ENCODE measurements around the gene THYN1.
A peak's percentile ranks its signal among the peaks of the same experiment; 100 is the strongest.
"Not testable (repeated sequence)": the region's sequence is repeated elsewhere in the genome, so short reads cannot be mapped to it uniquely, and the experiment has no call there.

The THYN1 gene

DNA sequence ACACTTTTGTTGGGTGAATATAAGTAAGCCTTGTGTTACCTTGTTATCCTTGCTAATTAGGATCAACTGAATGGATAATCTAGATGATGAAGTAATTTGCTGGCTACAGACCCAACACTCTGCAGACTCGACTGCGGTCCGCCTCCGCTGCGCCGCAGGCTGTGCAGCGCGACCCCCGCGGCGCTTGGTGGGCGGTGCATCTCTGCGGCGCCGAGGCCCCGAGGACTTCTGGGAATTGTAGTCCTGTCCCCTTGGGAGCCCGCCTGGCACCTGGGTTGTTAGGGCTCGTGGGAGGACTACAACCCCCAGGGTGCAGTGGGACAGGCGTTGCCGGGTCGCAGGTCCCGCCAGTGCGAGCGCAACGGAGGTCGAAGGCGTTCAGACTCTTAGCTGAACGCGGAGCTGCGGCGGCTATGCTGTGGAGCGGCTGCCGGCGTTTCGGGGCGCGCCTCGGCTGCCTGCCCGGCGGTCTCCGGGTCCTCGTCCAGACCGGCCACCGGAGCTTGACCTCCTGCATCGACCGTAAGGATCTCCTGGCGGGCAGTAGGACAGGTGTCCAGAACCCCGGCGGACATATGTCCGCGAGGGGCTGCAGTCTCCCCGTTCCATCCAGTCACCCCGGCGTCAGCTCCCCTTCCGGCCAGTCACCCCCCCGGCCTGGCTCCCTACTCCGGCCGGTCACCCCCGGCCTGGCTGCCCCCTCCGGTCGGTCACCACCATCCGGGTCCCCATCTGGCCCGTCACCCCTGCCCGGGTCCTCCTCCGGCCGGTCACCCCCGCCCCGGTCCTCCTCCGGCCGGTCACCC lies at the start of gene THYN1, which contains the start of gene ACAD8:
Gene THYN1, minus strand, starts transcription at position 165 of the 806 bp plus-strand sequence. CDS start 470 bp downstream, outside the sequence.
Gene ACAD8, plus strand, starts transcription at position 381 of the 806 bp plus-strand sequence. Its CDS starts 33 bp downstream, at position 414.
- peak; percentile 87 to 93 for DNase-seq (ENCODE audit: low read depth in 2 of 2)

- no peak for DNase-seq (ENCODE audit: low read depth in 2 of 2)
Observed at GRCh38 chr11:134294664-134295063, 41.5 kb upstream of the THYN1 start.

DNA sequence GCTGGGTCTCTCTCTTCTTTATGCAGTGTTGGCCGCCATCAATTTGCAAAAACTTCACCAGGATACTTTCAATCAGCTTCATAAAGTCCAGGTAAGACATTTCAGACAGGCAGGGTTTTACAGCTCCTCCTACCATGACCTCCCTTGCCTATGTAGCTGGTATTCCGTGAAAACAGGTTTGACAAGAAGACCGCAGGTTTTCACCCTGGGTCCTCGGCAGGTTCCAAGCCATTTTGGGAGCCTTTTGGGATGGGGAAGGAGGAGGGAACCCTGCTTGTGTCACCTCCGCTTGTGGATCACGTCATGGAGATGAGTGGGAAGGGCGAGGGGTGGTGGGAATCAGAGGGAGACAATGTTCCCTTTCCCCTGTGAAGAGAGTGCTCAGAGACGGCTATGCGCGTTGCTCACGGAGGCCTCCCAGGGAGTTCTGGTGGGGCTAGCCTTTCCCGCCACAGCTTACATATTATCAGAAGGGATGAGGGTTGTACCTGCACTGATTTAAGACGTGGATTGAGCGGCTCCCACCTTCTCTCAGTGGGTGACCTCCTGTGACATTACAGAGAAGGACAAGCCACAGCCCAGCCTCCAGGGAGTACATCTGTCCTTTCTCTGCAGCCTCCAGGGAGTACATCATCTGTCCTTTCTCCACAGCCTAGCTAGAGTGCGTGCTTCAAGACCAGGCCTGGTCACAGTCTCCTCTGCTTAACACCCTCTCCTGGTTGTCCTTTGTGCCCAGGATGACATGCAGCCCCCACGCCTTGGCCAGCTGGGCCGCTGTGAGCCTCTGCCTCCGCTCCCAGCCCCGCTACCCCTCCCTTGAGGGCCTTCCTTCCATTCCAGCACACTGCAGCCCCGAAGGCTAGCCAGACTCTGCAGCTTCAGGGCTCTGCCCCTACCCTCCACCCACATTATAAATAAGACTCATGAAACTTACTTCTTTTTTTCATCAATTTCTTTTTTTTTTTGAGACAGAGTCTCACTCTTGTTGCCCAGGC lies 40.3 kb upstream of the THYN1 start:
- no peak for DNase-seq (ENCODE audit: low read depth in 2 of 2)

DNA sequence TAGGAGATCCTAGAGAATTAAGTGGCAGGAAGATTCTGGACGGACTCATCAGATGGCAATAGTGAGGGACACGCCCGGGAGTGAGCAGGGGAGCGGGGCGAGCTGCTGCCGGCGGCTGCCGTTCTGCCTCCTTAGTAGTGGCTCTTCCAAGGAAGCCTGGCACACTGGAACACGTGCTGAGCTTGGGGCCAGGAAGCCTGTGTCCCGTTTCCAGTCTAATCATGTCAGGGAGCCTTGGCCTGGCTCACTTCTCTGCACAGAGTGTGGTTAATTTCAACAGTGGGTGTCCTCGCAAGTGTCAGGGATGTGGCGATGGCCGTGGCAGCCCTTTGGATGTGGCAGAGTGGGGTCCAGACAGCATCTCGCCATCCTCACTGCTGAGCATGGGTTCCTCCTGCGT lies 39.5 kb upstream of the THYN1 start:
- no peak for DNase-seq (ENCODE audit: low read depth in 2 of 2)

- no peak for DNase-seq (ENCODE audit: low read depth in 2 of 2)
Observed at GRCh38 chr11:134291196-134291595, 38.0 kb upstream of the THYN1 start.

- no peak for DNase-seq (ENCODE audit: low read depth in 2 of 2)
Observed at GRCh38 chr11:134290646-134291045, 37.5 kb upstream of the THYN1 start.

- no peak for DNase-seq (ENCODE audit: low read depth in 2 of 2)
Observed at GRCh38 chr11:134289789-134290188, 36.6 kb upstream of the THYN1 start.

- no peak for DNase-seq (ENCODE audit: low read depth in 2 of 2)
Observed at GRCh38 chr11:134289167-134289566, 36.0 kb upstream of the THYN1 start.

DNA sequence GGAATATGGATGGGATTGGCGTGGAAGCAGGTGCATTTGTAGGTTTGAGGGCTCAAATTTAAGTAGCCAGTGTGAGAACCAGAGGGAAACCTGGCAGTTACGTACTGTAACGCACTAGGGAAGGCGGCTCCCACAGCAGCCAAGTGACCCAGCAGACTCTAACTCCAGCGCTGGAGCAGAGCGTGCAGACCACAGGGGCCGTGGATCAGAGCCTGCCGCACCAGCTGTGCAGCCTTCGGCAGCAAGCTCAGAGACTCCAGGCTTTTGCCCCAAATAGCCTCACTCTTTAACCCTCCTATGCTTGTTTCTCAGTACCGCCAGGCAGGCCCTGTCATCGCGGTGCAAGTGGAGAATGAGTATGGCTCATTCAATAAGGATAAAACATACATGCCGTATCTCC lies 35.3 kb upstream of the THYN1 start:
- no peak for DNase-seq (ENCODE audit: low read depth in 2 of 2)

- DNase-seq (ENCODE audit: low read depth in 2 of 2): no peak
Observed at GRCh38 chr11:134287561-134287960, 34.4 kb upstream of the THYN1 start.

DNA sequence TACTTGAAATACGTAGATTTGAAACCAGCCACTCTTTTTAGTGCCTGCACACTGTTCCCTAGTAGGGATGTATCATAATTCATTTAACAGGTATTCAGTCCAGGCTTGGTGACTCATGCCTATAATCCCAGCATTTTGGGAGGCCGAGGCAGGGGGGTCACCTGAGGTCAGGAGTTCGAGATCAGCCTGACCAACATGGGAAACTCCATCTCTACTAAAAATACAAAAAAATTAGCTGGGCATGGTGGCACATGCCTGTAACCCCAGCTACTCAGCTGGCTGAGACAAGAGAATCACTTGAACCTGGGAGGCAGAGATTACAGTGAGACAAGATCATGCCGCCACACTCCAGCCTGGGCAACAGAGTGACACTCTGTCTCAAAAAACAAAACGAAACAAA lies 31.2 kb upstream of the THYN1 start:
- DNase-seq (ENCODE audit: low read depth in 2 of 2): not testable (repeated sequence)

DNA sequence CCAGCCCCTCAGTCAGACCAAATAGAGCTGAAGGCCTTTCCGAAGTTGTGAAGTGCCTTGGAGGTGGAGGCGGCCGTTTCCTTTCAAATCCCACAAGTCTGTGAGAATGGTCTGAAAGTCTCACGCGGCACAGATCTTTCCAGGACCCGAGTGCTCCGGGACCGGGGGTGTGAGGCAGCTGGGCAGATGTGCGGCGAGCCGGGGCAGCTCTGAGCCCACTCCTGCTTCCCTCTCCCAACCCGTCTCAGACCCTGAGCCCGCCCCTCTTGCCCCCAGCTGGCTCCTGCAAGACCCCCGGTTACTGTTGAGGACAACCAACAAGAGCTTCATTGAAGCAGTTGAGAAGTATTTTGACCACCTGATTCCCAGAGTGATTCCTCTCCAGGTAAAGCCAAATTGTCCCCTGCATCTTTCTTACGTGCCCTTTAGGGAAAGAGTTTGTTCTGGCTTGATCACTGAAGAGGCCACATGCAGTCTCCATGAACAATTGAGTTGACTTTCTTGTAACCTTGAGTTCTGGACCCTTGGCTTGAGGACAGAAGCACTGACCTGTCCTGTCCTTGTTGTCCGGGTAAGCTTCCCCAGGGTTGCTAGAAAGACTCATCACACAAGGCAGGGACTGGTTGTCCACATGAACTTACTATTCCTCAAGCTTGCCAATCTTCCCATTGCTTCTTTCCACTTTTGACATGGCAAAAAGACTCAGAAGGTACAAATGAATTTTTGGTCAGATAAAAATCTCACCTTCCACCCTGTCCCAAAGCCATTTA lies 30.5 kb upstream of the THYN1 start:
- no peak for DNase-seq (ENCODE audit: low read depth in 2 of 2)

DNA sequence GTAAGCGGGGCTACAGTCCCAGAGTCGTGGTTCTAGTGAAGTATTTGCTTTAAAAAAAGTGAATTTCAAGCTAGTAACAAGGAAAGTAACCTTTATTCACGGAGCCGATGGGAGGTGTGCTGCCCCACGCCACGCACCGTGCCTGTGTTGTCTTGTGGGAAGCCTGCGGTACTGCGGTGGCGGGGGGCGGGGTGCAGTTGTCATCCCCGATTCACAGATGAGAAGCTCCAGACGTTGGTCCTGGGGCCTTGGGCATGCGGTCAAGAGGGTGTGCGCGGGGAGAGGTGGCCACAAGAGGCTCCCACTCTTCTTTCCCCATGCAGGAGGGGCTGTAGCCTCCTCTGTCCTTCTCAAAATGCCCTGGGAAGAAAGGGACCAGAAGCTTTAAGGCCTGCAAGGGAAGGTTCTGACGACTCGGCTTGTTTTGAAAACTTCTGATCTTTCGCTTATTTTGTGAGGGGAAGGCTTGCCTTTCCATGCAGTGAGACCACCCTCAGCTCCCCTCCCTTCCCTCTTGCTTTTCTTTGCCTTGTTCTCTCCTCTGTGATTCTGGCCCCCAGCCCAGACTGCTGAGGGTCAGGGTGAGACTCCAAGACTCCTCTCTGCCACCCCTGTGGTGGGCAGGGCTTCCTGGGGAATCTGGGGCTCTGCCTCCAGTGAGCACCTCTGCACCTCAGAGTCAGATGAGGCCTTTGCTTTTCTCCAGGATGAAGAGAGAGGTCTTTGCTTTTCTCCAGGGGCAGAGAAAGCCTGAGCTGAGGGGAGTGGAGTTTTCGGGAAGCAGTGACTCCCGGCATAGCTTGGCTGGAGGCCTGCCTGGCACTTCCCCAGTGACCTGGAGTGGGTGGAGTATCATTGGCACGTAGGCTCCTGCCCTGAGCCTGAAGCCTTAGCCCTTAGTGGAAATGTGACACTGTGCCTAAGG lies 29.2 kb upstream of the THYN1 start:
- no peak for DNase-seq (ENCODE audit: low read depth in 2 of 2)

DNA sequence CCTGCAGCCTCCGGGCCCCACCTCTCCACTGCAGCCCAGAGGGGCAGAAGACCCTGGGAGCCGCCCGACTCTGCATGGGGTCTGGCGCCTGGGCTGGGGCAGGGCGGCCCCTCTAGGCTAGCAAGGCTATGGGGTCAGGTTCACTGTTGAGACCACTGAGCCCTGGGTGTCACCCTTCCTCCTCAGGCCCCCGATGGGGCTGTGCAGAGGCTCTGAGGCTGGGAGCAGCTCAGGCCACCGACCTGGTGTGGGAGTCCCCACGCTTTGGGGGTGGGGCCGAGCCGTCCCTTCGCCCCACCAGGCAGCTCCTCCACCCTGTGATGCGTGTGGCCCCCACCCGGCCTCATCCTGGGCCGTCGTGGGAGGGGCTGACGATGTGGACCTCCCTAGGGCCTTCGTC lies 28.5 kb upstream of the THYN1 start:
- not testable (repeated sequence) for DNase-seq (ENCODE audit: low read depth in 2 of 2)

DNA sequence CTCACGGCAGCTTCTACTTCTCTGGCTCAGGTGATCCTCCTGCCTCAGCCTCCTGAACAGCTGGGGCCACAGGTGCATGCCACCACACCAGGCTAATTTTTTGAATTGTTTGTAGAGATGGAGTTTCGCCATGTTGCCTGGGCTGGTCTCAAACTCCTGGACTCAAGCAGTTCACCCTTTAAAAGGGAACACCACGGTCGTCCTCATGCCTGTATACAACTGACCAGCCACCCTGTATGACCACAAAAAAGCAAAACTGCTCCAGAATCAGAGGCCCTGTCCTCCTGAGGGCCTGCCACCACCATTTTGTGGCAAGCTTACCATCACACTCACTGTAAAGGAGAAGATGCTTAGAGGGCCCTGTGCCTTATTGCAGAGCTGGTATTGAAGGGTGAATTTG lies 25.2 kb upstream of the THYN1 start:
- no peak for DNase-seq (ENCODE audit: low read depth in 2 of 2)

DNA sequence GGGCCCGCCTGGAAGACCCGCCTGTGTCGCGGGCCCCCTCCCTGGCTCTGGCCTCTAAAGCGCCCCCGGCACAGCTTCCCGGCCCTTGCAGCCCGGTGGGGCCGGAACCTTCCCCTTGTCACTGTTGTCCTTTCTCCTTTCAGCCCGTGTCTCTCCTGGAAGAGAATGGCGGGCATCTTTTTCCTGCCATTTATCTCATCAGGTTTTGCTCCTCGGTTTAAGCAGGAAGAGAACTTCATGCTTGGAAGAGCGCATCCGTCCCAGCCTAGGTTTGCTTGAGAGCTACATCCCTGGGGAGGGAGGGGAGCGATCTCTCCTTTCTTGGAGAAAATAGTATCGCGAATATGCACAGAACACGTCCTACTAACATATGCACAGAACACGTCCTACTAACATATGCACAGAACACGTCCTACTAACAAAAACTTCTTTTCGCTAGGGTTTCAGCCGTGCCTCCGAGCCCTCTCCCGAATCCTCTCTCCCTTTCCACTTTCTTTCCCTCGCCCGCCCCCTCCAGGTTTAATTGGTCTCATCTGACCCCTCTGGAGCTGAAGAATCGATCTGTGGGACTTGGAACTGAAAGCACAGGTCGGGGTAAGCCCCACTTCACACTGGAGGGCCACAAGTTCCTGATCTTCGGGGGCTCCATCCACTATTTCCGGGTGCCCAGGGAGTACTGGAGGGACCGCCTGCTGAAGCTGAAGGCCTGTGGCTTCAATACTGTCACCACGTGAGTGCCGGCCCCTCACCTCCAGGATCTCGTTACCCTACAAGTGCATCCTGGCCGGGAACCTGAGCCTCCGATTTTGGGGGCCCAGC lies 24.2 kb upstream of the THYN1 start:
- DNase-seq (ENCODE audit: low read depth in 2 of 2): no peak

DNA sequence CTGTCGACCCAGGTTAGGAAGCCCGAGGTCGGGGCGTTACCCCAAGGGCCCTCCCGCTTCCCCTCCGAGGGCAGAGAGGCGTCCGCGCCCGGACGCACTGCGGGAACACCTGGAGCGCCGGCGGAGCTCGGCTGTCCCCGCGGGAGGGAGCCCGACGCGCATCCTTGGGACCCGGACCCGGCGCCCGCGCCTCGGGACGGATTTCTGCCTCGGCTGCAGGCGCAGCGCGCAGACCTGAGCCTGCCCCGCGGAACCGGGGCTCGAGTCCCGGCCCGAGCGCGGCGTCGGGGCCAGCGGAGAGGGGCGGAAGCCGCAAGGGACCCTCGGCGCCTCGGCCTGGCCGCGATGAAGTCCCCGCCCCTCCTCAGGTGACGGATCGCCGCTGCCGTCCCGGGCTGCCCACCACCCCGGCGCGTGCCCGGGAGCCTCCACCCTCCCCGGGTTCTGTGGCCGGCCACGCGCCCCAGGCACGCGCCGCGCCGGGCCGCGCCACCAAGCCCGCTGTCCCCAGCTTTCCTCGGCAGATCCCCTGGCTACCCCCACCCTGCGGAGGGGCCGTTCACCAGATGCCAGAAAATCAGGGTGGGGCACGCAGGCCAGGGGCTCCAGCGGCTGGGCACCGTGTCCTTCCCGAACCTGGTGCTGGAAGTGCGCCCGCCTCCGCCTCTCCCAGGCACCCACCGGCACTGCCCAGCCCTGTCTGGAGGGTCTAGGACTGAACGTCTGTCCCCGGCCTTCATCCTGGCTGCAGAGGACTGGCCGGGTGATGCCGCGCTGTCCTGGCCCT lies 23.4 kb upstream of the THYN1 start:
- no peak for DNase-seq (ENCODE audit: low read depth in 2 of 2)

- peak; percentile 31 to 59 for DNase-seq (ENCODE audit: low read depth in 2 of 2)
Observed at GRCh38 chr11:134275534-134276395, 22.6 kb upstream of the THYN1 start, which contains the start of gene GLB1L3. Gene GLB1L3 (plus strand): TSS chr11:134276379. CDS start chr11:134276741, 362 bp downstream.
